ENCODE results near the gene KCND2. TPM values are rescaled to one million over a fixed set of nuclear protein-coding genes. Genes with fewer than 3 reads are reported as not detected.

The KCND2 gene
- total and polyA plus RNA-seq, 8 donors = 0.21 to 1.9 (median 0.63) TPM

- intact Hi-C loops (cut with DNase I) = loop anchor here in 1 of 2 donors (10.0 kb wide), 1 partner anchor 344 kb away; no protein-coding TSS in a partner anchor
- no peak for ATAC-seq
- TF ChIP-seq, protein P1, sequence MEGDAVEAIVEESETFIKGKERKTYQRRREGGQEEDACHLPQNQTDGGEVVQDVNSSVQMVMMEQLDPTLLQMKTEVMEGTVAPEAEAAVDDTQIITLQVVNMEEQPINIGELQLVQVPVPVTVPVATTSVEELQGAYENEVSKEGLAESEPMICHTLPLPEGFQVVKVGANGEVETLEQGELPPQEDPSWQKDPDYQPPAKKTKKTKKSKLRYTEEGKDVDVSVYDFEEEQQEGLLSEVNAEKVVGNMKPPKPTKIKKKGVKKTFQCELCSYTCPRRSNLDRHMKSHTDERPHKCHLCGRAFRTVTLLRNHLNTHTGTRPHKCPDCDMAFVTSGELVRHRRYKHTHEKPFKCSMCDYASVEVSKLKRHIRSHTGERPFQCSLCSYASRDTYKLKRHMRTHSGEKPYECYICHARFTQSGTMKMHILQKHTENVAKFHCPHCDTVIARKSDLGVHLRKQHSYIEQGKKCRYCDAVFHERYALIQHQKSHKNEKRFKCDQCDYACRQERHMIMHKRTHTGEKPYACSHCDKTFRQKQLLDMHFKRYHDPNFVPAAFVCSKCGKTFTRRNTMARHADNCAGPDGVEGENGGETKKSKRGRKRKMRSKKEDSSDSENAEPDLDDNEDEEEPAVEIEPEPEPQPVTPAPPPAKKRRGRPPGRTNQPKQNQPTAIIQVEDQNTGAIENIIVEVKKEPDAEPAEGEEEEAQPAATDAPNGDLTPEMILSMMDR (IDR thresholded peaks at IDR 0.05) = no peak
These were observed 5.8 kb downstream of the KCND2 start for GRCh38 chr7:120278773-120279172.

GRCh38 chr7:120280743-120281142 lies 7.8 kb downstream of the KCND2 start:
- Histone ChIP-seq H3K4me3 (no peak overlapping the region), H3K36me3 (no peaks in the 10 kb centered on the region), H3K4me1 (no peaks in the 10 kb centered on the region), H3K9me3 (no peaks in the 10 kb centered on the region), H3K27ac (no peak overlapping the region), H3K27me3 (no peaks in the 10 kb centered on the region)
- intact Hi-C loops (cut with DNase I) = no loop called here
- ATAC-seq (no peak), DNase-seq (no peak)
- TF ChIP-seq, protein P1 (IDR thresholded peaks at IDR 0.05) = no peak

More at GRCh38 chr7:120278773-120279172, 5.8 kb downstream of the KCND2 start:
- H3K4me3 ChIP-seq = no peak overlapping the region
- H3K27ac ChIP-seq = no peak overlapping the region
- H3K4me1 ChIP-seq = no peaks in the 10 kb centered on the region
- no peaks in the 10 kb centered on the region for H3K9me3 ChIP-seq
- DNase-seq = no peak
- peaks cover 0 to 14% of the 10 kb centered on the region in 2 donors for H3K27me3 ChIP-seq
- H3K36me3 ChIP-seq = no peaks in the 10 kb centered on the region

- ATAC-seq (no peak), DNase-seq (no peak)
- Histone ChIP-seq H3K4me3 (no peak overlapping the region), H3K4me1 (no peaks in the 10 kb centered on the region), H3K36me3 (no peaks in the 10 kb centered on the region), H3K27ac (no peak overlapping the region), H3K9me3 (no peaks in the 10 kb centered on the region), H3K27me3 (no peaks in the 10 kb centered on the region)
- TF ChIP-seq, protein P1 (IDR thresholded peaks at IDR 0.05) = no peak
- intact Hi-C loops (cut with DNase I) = no loop called here
These were observed 20.1 kb downstream of the KCND2 start for GRCh38 chr7:120293027-120293426.

DNA sequence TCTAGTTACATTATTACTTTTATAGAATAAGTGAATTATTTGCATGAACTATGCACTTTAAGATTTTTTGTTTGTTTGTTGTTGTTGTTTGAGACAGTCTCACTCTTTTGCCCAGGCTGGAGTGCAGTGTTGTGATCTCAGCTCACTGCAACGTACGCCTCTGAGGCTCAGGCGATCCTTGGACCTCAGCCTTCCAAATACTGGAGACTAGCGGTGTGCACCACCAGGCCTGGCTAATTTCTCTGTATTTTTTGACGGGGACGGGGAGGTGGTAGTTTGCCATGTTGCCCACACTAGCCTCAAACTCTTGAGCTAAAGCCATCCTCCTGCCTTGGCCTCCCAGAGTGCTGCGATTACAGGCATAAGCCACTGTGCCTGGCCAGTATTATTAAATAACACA lies 29.2 kb downstream of the KCND2 start:
- Histone ChIP-seq H3K27me3 (no peaks in the 10 kb centered on the region), H3K9me3 (no peaks in the 10 kb centered on the region), H3K4me1 (no peaks in the 10 kb centered on the region), H3K36me3 (no peaks in the 10 kb centered on the region), H3K27ac (no peak overlapping the region), H3K4me3 (no peak overlapping the region)
- no peak for DNase-seq
- ATAC-seq = no peak
- intact Hi-C loops (cut with DNase I) = no loop called here
- TF ChIP-seq, protein P1 (IDR thresholded peaks at IDR 0.05) = no peak

GRCh38 chr7:120303105-120303504 lies 30.1 kb downstream of the KCND2 start:
- Histone ChIP-seq H3K4me1 (no peaks in the 10 kb centered on the region), H3K27ac (no peak overlapping the region), H3K9me3 (no peaks in the 10 kb centered on the region), H3K27me3 (no peaks in the 10 kb centered on the region), H3K4me3 (no peak overlapping the region), H3K36me3 (no peaks in the 10 kb centered on the region)
- TF ChIP-seq, protein P1 (IDR thresholded peaks at IDR 0.05) = no peak
- no peak for DNase-seq
- ATAC-seq = no peak
- intact Hi-C loops (cut with DNase I) = no loop called here
